KMS-11 (cell line): ENCODE measurements around the gene U2AF1L4.
A peak's percentile ranks its signal among the peaks of the same experiment; 100 is the strongest.

Source experiments
- H2AFZ ChIP-seq: fragments of 200-600 bp; sonication (generic); 2 replicates; pipeline ENCODE4 v1.6.1; 2016; ENCODE audit warnings: antibody characterized with exemption, mixed run types, low read depth
- H3K27ac ChIP-seq: fragments of 200-600 bp; sonication (generic); 2 replicates; pipeline ENCODE4 v1.6.1; 2016; ENCODE audit warnings: mild to moderate bottlenecking, mixed run types
- H3K27me3 ChIP-seq: fragments of 200-600 bp; sonication (generic); 2 replicates; pipeline ENCODE4 v1.6.1; 2017; ENCODE audit warnings: mild to moderate bottlenecking, low read depth, mixed run types, moderate library complexity; ENCODE audit not compliant: insufficient read depth
- H3K36me3 ChIP-seq: fragments of 200-600 bp; sonication (generic); 2 replicates; pipeline ENCODE4 v1.6.1; 2017; ENCODE audit warnings: mild to moderate bottlenecking, mixed run types; ENCODE audit not compliant: insufficient read depth
- H3K4me1 ChIP-seq: fragments of 200-600 bp; sonication (generic); 2 replicates; pipeline ENCODE4 v1.6.1; 2016; ENCODE audit warnings: mild to moderate bottlenecking, low read depth, mixed run types; ENCODE audit not compliant: poor library complexity, severe bottlenecking
- H3K4me2 ChIP-seq: fragments of 200-600 bp; sonication (generic); 2 replicates; pipeline ENCODE4 v1.7.0; 2016; ENCODE audit warnings: mild to moderate bottlenecking, mixed run types
- H3K4me3 ChIP-seq: fragments of 200-600 bp; sonication (generic); IDR thresholded peaks from 2 replicates; pipeline ENCODE4 v1.6.1; 2017; ENCODE audit warnings: low read depth, low read length, mixed read lengths; ENCODE audit not compliant: insufficient read depth
- H3K79me2 ChIP-seq: fragments of 200-600 bp; sonication (generic); 2 replicates; pipeline ENCODE4 v1.6.1; 2016; ENCODE audit warnings: low read depth, mixed run types; ENCODE audit not compliant: insufficient read depth
- H3K9ac ChIP-seq: fragments of 200-600 bp; sonication (generic); 2 replicates; pipeline ENCODE4 v1.6.1; 2016; ENCODE audit warnings: mild to moderate bottlenecking, mixed run types
- H4K20me1 ChIP-seq: fragments of 200-600 bp; sonication (generic); 2 replicates; pipeline ENCODE4 v1.6.1; 2016; ENCODE audit warnings: mild to moderate bottlenecking, mixed run types; ENCODE audit not compliant: insufficient read depth
- TF ChIP-seq, protein P1 (sequence below): fragments of 200-600 bp; sonication (generic); conservative IDR thresholded peaks from 2 replicates; pipeline ENCODE4 v1.6.1; 2017; ENCODE audit warnings: low read depth, mild to moderate bottlenecking, antibody characterized with exemption, low read length, moderate library complexity, mixed read lengths

Gene U2AF1L4

DNA sequence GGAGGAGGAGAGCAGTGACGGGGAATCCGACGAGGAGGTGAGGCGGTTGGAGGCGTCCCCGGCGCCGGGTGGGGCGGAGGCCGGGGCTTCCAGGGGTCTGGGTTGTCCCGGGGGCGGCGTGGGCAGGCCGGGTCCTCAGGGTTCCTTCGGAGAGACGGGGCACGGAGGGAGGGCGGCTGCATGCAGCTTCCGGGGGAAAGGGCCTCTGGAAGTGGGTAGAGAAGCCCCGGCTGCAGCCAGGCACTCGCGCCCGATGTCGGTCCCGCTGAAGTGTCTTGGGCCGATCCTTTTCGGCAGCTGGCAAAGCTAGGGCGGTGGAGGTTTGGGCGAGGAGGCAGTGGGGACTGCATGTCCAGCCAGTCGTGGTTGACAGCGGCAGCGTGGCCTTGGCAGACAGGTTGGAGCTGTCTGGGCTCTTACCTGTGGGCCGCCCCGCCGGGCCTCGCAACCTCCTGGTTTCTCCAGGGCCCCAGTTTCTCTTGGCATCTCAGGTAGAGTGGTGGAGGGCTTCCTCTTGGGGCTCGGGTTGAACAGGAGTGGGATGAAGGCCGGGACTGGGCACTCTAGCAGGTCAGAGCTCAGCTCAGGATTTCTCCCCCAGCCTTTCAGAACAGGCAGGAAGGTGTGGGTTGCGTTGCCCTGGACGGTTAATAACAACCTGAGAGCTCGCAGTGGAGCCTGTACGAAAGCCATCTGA lies 26.7 kb downstream of the U2AF1L4 start:
- TF ChIP-seq, protein P1, sequence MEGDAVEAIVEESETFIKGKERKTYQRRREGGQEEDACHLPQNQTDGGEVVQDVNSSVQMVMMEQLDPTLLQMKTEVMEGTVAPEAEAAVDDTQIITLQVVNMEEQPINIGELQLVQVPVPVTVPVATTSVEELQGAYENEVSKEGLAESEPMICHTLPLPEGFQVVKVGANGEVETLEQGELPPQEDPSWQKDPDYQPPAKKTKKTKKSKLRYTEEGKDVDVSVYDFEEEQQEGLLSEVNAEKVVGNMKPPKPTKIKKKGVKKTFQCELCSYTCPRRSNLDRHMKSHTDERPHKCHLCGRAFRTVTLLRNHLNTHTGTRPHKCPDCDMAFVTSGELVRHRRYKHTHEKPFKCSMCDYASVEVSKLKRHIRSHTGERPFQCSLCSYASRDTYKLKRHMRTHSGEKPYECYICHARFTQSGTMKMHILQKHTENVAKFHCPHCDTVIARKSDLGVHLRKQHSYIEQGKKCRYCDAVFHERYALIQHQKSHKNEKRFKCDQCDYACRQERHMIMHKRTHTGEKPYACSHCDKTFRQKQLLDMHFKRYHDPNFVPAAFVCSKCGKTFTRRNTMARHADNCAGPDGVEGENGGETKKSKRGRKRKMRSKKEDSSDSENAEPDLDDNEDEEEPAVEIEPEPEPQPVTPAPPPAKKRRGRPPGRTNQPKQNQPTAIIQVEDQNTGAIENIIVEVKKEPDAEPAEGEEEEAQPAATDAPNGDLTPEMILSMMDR: no peak
- Histone ChIP-seq H3K36me3 (no peaks in the 10 kb centered on the region), H3K27ac (peak overlapping the region; percentile 62; the same call in 1 of the 2 replicates), H3K4me1 (peaks cover 15% of the 10 kb centered on the region), H4K20me1 (no peaks in the 10 kb centered on the region), H3K4me2 (peak overlapping the region; percentile 74), H3K9ac (peak overlapping the region; percentile 91), H3K27me3 (peaks cover 9% of the 10 kb centered on the region; the same call in 1 of the 2 replicates), H2AFZ (no peak overlapping the region), H3K79me2 (peaks cover 21% of the 10 kb centered on the region), H3K4me3 (no peak overlapping the region)

DNA sequence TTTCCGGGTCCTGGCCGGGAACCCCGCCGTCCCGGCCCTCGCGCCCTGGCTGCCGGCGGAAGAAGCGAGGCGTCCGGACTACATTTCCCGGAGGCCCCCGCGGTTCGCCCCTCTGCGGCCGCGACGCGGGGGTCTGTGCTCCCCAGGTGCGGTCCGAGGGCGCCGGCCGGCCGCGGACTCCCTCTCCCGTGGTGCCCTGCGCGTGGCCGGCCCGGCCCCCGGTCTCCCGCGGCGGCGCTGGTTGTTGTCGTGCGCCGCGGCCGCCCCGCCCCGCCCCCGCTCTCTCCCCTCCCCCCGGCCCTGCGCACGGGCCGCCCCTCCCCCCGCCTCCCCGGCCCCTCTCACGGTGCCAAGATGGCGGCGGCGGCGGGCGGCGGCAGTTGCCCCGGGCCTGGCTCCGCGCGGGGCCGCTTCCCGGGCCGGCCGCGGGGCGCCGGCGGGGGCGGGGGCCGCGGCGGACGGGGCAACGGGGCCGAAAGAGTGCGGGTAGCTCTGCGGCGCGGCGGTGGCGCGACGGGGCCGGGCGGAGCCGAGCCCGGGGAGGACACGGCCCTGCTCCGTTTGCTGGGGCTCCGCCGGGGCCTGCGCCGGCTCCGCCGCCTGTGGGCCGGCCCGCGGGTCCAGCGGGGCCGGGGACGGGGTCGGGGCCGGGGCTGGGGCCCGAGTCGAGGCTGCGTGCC lies 27.4 kb downstream of the U2AF1L4 start, which contains the start of gene KMT2B:
Gene KMT2B (plus strand): TSS at position 339 of the 680 bp plus-strand sequence. CDS start 16 bp downstream, at position 355.
- Histone ChIP-seq H3K9ac (peak within 1 kb of the TSS; percentile 91), H3K79me2 (peaks cover 21% of the 10 kb centered on the region), H3K27ac (peak within 1 kb of the TSS; percentile 62), H3K4me1 (peaks cover 15% of the 10 kb centered on the region), H3K36me3 (no peaks in the 10 kb centered on the region), H3K27me3 (peaks cover 10% of the 10 kb centered on the region; the same call in 1 of the 2 replicates), H3K4me3 (no peak within 1 kb of the TSS), H3K4me2 (peak within 1 kb of the TSS; percentile 96), H2AFZ (peak within 1 kb of the TSS; percentile 94), H4K20me1 (no peaks in the 10 kb centered on the region)
- TF ChIP-seq, protein P1: no peak

DNA sequence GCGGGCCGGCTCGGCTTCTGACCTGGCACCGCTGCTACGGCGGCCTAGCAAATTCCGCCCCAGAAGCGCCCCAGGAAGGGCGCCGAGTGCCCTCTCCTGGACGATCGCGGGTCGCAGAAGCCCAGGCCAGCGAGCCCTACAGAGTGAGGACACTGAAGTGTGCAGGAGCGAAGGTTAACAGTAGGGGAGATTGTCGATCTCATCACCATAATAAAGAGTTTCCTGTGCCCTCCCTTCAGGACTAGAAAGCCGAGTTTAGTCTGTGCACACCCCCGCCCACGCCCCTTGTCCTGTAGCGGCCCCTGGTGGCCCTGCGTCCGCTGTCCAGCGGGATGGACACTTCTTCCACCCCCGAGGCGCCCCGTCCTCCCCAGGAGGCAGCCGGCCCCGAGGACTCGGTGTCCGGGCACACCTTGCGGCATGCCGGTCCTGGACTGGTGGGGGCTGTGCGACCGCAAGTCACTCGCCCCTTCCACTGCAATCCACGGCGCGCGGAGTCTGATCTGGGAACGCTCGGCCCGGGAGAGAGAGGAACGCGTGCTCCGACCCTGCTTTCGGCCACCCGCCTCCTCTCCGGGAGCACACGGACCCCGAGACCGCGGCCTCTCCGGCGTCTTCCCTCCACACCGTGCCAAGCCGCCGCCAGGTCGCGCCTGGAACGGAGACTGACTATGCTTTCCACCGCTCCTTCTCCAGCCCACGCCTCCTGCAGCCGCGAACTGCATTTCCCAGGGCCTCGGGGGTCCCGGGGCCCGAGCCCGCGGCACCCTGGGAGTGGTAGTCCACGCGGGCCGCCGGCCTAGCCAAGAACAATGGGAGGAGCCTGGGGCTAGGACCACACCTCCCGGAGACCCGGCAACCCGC lies 28.2 kb downstream of the U2AF1L4 start:
- H3K4me2 ChIP-seq: peak overlapping the region; percentile 96
- H3K4me3 ChIP-seq: no peak overlapping the region
- H3K27me3 ChIP-seq: peaks cover 10% of the 10 kb centered on the region; the same call in 1 of the 2 replicates
- H3K9ac ChIP-seq: peak overlapping the region; percentile 61; the same call in 1 of the 2 replicates
- H3K4me1 ChIP-seq: peaks cover 15% of the 10 kb centered on the region
- peak overlapping the region; percentile 47 for H3K27ac ChIP-seq
- no peaks in the 10 kb centered on the region for H4K20me1 ChIP-seq
- peak overlapping the region; percentile 94 for H2AFZ ChIP-seq
- peaks cover 21% of the 10 kb centered on the region for H3K79me2 ChIP-seq
- TF ChIP-seq, protein P1: peak; percentile 84
- no peaks in the 10 kb centered on the region for H3K36me3 ChIP-seq
